HCT116 (cell line): ENCODE results near the gene PHPT1. TPM values are rescaled to one million over a fixed set of nuclear protein-coding genes. Genes with fewer than 3 reads are reported as not detected.

Experiments
- ATAC-seq: fragments of 200-7000 bp; cut with Tn5 transposase; 2 replicates; pipeline ENCODE4 v1.9.1; 2020; ENCODE audit warnings: mild to moderate bottlenecking, moderate library complexity
- BruUV-seq: library from RNA; stranded (reverse); fragments of 400-500 nt; replicated peaks from 2 replicates; lab custom pipeline; 2021; lab: Mats Ljungman, UMichigan
- CTCF ChIA-PET: fragments of 300-600 bp; sonication (Branson Sonifier 250); formaldehyde crosslinking; loops from one replicate; lab custom pipeline; 2021; ENCODE audit warnings: antibody characterized with exemption; lab: Charles Lee
- POLR2A ChIA-PET: fragments of 300-600, 350-600 bp; sonication (Branson Sonifier 250); formaldehyde crosslinking; loops from one replicate; lab custom pipeline; 2021; ENCODE audit warnings: antibody characterized with exemption; lab: Charles Lee
- RAD21 ChIA-PET, 2 experiments: fragments of 300-600 bp; sonication (Branson Sonifier 250); formaldehyde crosslinking; loops; one replicate each; lab custom pipeline; 2023; ENCODE audit warnings: low total read pairs in 2 of 2; ENCODE audit not compliant: uncharacterized antibody in 2 of 2, unreplicated experiment in 2 of 2, low non-redundant PET in 1 of 2; lab: Charles Lee
- DNase-seq: peaks from one replicate; pipeline ENCODE4 v3.0.0-alpha.2; 2010; ENCODE audit warnings: low read depth, low spot score
- H2AFZ ChIP-seq: fragments of 200-600 bp; shearing (Covaris generic), sonication (generic); 2 replicates; pipeline ENCODE4 v1.6.1; 2017; ENCODE audit warnings: low read depth, mixed run types, mixed read lengths, antibody characterized with exemption, low read length; ENCODE audit not compliant: poor library complexity, severe bottlenecking
- H3K27ac ChIP-seq: 2 replicates; pipeline ENCODE4 v1.5.1; 2012; ENCODE audit warnings: low read depth, low read length
- H3K27me3 ChIP-seq: fragments of 200-600 bp; sonication (generic); 2 replicates; pipeline ENCODE4 v1.6.1; 2016; ENCODE audit warnings: mixed run types, low read length, mixed read lengths; ENCODE audit not compliant: insufficient read depth
- H3K36me3 ChIP-seq, 2 experiments: fragments of 200-500 bp in 1 of 2; fragments of 200-600 bp in 1 of 2; sonication (Bioruptor generic) in 1 of 2; sonication (generic) in 1 of 2; 2 replicates each; pipeline versions ENCODE4 v1.5.1 to v1.6.1; 2014 to 2016; ENCODE audit warnings: low read length in 2 of 2, inconsistent platforms in 1 of 2, mixed read lengths in 1 of 2, mixed run types in 1 of 2; ENCODE audit not compliant: insufficient read depth in 2 of 2, control insufficient read depth in 1 of 2
- H3K4me1 ChIP-seq, 2 experiments: fragments of 200-600 bp in 1 of 2; sonication (generic) in 1 of 2; 2 replicates each; pipeline versions ENCODE4 v1.5.1 to v1.6.1; 2012 to 2017; ENCODE audit warnings: low read length in 2 of 2, inconsistent platforms in 1 of 2, mild to moderate bottlenecking in 1 of 2, mixed read lengths in 1 of 2, mixed run types in 1 of 2, moderate library complexity in 1 of 2; ENCODE audit not compliant: insufficient read depth in 2 of 2, control insufficient read depth in 1 of 2
- H3K4me2 ChIP-seq: fragments of 200-600 bp; sonication (generic); 2 replicates; pipeline ENCODE4 v1.6.1; 2017; ENCODE audit warnings: mixed run types, low read length, mixed read lengths
- H3K4me3 ChIP-seq, 2 experiments: fragments of 200-600 bp in 1 of 2; sonication (generic) in 1 of 2; replicated peaks in 1 of 2; 2 replicates each; pipeline ENCODE4 v1.5.1; 2011 to 2016; ENCODE audit warnings: low read length in 2 of 2, control low read depth in 1 of 2, low read depth in 1 of 2, mild to moderate bottlenecking in 1 of 2, mixed read lengths in 1 of 2, mixed run types in 1 of 2
- H3K79me2 ChIP-seq: fragments of 200-600 bp; sonication (generic); 2 replicates; pipeline ENCODE4 v1.6.1; 2017; ENCODE audit warnings: mild to moderate bottlenecking, mixed run types, low read length, moderate library complexity, mixed read lengths; ENCODE audit not compliant: insufficient read depth
- H3K9ac ChIP-seq: fragments of 200-600 bp; sonication (generic); 2 replicates; pipeline ENCODE4 v1.6.1; 2016; ENCODE audit warnings: low read length, mixed read lengths
- H3K9me2 ChIP-seq: fragments of 200-600 bp; sonication (generic), shearing (Covaris generic); 2 replicates; pipeline ENCODE4 v1.6.1; 2017; ENCODE audit warnings: mixed run types, mild to moderate bottlenecking, moderate library complexity; ENCODE audit not compliant: insufficient read depth
- H3K9me3 ChIP-seq, 2 experiments: fragments of 200-500 bp in 1 of 2; fragments of 200-600 bp in 1 of 2; sonication (Bioruptor generic) in 1 of 2; sonication (generic) in 1 of 2; 2 replicates each; pipeline ENCODE4 v1.6.1; 2014 to 2017; ENCODE audit warnings: low read length in 2 of 2, mixed read lengths in 2 of 2, inconsistent platforms in 1 of 2, low read depth in 1 of 2, mild to moderate bottlenecking in 1 of 2, mixed run types in 1 of 2, moderate library complexity in 1 of 2; ENCODE audit not compliant: control insufficient read depth in 1 of 2, insufficient read depth in 1 of 2
- H4K20me1 ChIP-seq: fragments of 200-600 bp; sonication (generic), shearing (Covaris generic); 2 replicates; pipeline ENCODE4 v1.6.1; 2017; ENCODE audit warnings: mixed run types, mild to moderate bottlenecking, moderate library complexity; ENCODE audit not compliant: insufficient read depth
- CBX3 ChIP-seq: IDR thresholded peaks from 2 replicates; pipeline ENCODE4 v1.6.1; 2012; ENCODE audit warnings: low read depth
- CTCF ChIP-seq, 3 experiments: fragments of 200-600 bp in 1 of 3; sonication (generic) in 1 of 3; IDR thresholded peaks in 2 of 3; conservative IDR thresholded peaks in 1 of 3; 2 replicates each; pipeline ENCODE4 v1.5.1; 2012 to 2017; ENCODE audit warnings: low read depth in 2 of 3, low read length in 2 of 3, antibody characterized with exemption in 1 of 3, borderline replicate concordance in 1 of 3, control low read depth in 1 of 3, mild to moderate bottlenecking in 1 of 3, mixed read lengths in 1 of 3, mixed run types in 1 of 3, moderate library complexity in 1 of 3; ENCODE audit not compliant: insufficient read depth in 1 of 3
- EGR1 ChIP-seq: IDR thresholded peaks from 2 replicates; pipeline ENCODE4 v1.6.1; 2012; ENCODE audit warnings: low read depth
- POLR2A ChIP-seq: IDR thresholded peaks from 2 replicates; pipeline ENCODE4 v1.7.0; 2011; ENCODE audit warnings: borderline replicate concordance; ENCODE audit not compliant: insufficient read depth, insufficient read length; ENCODE audit errors: extremely low read depth
- POLR2AphosphoS5 ChIP-seq: IDR thresholded peaks from 2 replicates; pipeline ENCODE4 v1.6.1; 2011; ENCODE audit warnings: mild to moderate bottlenecking, low read depth, low read length, moderate library complexity
- SP1 ChIP-seq: IDR thresholded peaks from 2 replicates; pipeline ENCODE4 v1.6.1; 2012; ENCODE audit warnings: low read depth
- TCF7L2 ChIP-seq: IDR thresholded peaks from 2 replicates; pipeline ENCODE4 v1.7.0; 2011; ENCODE audit warnings: borderline replicate concordance, inconsistent platforms; ENCODE audit not compliant: insufficient read depth, insufficient read length; ENCODE audit errors: extremely low read depth
- ZFX ChIP-seq: fragments of 450-650 bp; IDR thresholded peaks from 2 replicates; pipeline ENCODE4 v1.6.1; 2017
- intact Hi-C: fragments of 100-400 bp; cut with micrococcal nuclease; formaldehyde crosslinking; loops from 2 replicates; pipeline ENCODE4 v1.10.0; 2022
- total RNA-seq: library from RNA; stranded (reverse); gene quantifications from one replicate; pipeline ENCODE4 v1.2.1, GENCODE V29; 2021; ENCODE audit not compliant: unreplicated experiment

PHPT1 gene
- total RNA-seq, 1 experiment from 2014 or later, result 148 TPM

- ATAC-seq (peak; percentile 64), DNase-seq (peak; percentile 67)
- H3K27ac ChIP-seq, result peak overlapping the region; percentile 88
- H3K79me2 ChIP-seq, result peaks cover 16% of the 10 kb centered on the region; the same call in 1 of the 2 replicates
- H3K4me2 ChIP-seq, result peak overlapping the region; percentile 98
- no peaks in the 10 kb centered on the region for H3K9me3 ChIP-seq
- peak overlapping the region; percentile 85 to 99 for H3K4me3 ChIP-seq
- ChIA-PET RAD21 (interaction anchor here in 1 of 2 experiments (0.6 to 1.0 kb wide), 2 partner anchors 153 to 187 kb away, joined by 3 read pairs; no protein-coding TSS in a partner anchor), CTCF (interaction anchor here (1.0 to 2.2 kb wide), 4 partner anchors 38 to 187 kb away, joined by 3 to 9 read pairs (median 4); partner anchors contain the start of gene TRAF2), POLR2A (interaction anchor here (0.6 to 0.9 kb wide), 2 partner anchors 18 to 24 kb away, joined by 3 to 4 read pairs; partner anchors contain the start of gene EDF1)
- H3K27me3 ChIP-seq, result no peaks in the 10 kb centered on the region
- no peaks in the 10 kb centered on the region for H3K9me2 ChIP-seq
- TF ChIP-seq POLR2AphosphoS5, result peak; percentile 70; the same call in 1 of the 2 replicates
- peak; percentile 24 for TF ChIP-seq TCF7L2
- peak; percentile 81 for TF ChIP-seq POLR2A
- no peak for TF ChIP-seq EGR1
- TF ChIP-seq ZFX, result peak; percentile 66
- peak overlapping the region; percentile 96 for H3K9ac ChIP-seq
- H3K36me3 ChIP-seq, result peaks cover 0 to 14% of the 10 kb centered on the region in 2 experiments; a peak in 1 of 4 replicates
- H2AFZ ChIP-seq, result no peak overlapping the region
- intact Hi-C loops, result loop anchor here (2.0 to 10.0 kb wide), 3 partner anchors 57 to 179 kb away; partner anchors contain the start of genes ABCA2, C8G, FBXW5 and TMEM141
- no peaks in the 10 kb centered on the region for H4K20me1 ChIP-seq
- peaks cover 11 to 25% of the 10 kb centered on the region in 2 experiments for H3K4me1 ChIP-seq
- no TSS peak for BruUV-seq
Measured at GRCh38 chr9:136847826-136848392, 1.3 kb upstream of the PHPT1 start.

- RAD21 ChIA-PET, result no interaction called here
- Histone ChIP-seq H3K9ac (peak overlapping the region; percentile 96), H3K27me3 (no peaks in the 10 kb centered on the region)
- DNase-seq, result no peak
- TF ChIP-seq SP1 (no peak), CTCF (IDR thresholded peaks at IDR 0.05 in 2 of 3, conservative IDR thresholded peaks at IDR 0.05 in 1 of 3; ENCODE audit: borderline replicate concordance in 1 of 3, insufficient read depth in 1 of 3, low read depth in 2 of 3, low read length in 2 of 3) (no peak), CBX3 (no peak), ZFX (0 out of 2 replicates have a peak, but pooled peaks have one; percentile 48)
- TF ChIP-seq, all 23 proteins: peak for 1
- peak overlapping the region; percentile 85 to 99 for H3K4me3 ChIP-seq
- peak overlapping the region; percentile 88 for H3K27ac ChIP-seq
- H3K36me3 ChIP-seq, result peaks cover 0 to 14% of the 10 kb centered on the region in 2 experiments; a peak in 1 of 4 replicates
- intact Hi-C loops, result loop anchor here (2.0 to 10.0 kb wide), 3 partner anchors 58 to 179 kb away; partner anchors contain the start of genes ABCA2, C8G, FBXW5 and TMEM141
- no peak overlapping the region for H2AFZ ChIP-seq
- no peaks in the 10 kb centered on the region for H3K9me2 ChIP-seq
- BruUV-seq, result TSS peak; percentile 80
- peaks cover 5 to 19% of the 10 kb centered on the region in 2 experiments; a peak in 3 of 4 replicates for H3K4me1 ChIP-seq
- H3K4me2 ChIP-seq, result peak overlapping the region; percentile 98
- peak; percentile 27 for ATAC-seq
- no peaks in the 10 kb centered on the region for H3K9me3 ChIP-seq
- peaks cover 16% of the 10 kb centered on the region; the same call in 1 of the 2 replicates for H3K79me2 ChIP-seq
- no peaks in the 10 kb centered on the region for H4K20me1 ChIP-seq
- ChIA-PET POLR2A (no interaction called here), CTCF (interaction anchor here (1.4 to 2.2 kb wide), 3 partner anchors 38 to 187 kb away, joined by 3 to 9 read pairs (median 4); partner anchors contain the start of gene TRAF2)
Measured at GRCh38 chr9:136848393-136849037, 694 bp upstream of the PHPT1 start.
